Testis (tissue), 2 donors: ENCODE measurements around the gene SLC13A4.

Experiments used
- CTCF ChIP-seq, 3 experiments: fragments of 450-650 bp in 2 of 3; fragments of 200-600 bp in 1 of 3; sonication (generic) in 1 of 3; IDR thresholded peaks; one replicate each; pipeline ENCODE4 v1.5.1; 2016 to 2019; ENCODE audit warnings: antibody characterized with exemption in 3 of 3, mild to moderate bottlenecking in 2 of 3, moderate library complexity in 1 of 3
- POLR2A ChIP-seq: fragments of 450-650 bp; IDR thresholded peaks from one replicate; pipeline ENCODE4 v1.6.1; 2017; ENCODE audit warnings: antibody characterized with exemption, mild to moderate bottlenecking, moderate library complexity

GRCh38 chr7:135771961-135772638, 44.1 kb upstream of the SLC13A4 start:
- TF ChIP-seq CTCF (IDR thresholded peaks at IDR 0.05) (no peak), POLR2A (no peak)
